ENCODE results near the gene SEPTIN7.

SEPTIN7 gene

GRCh38 chr7:35768346-35768745 is 32.5 kb upstream of the SEPTIN7 start:
- Histone ChIP-seq H3K4me1 (ENCODE audit: insufficient read depth, low read length) (no peaks in the 10 kb centered on the region), H3K27ac (ENCODE audit: low read length) (no peak overlapping the region), H3K36me3 (ENCODE audit: insufficient read depth, low read depth, low read length) (no peaks in the 10 kb centered on the region), H3K9me3 (ENCODE audit: insufficient read depth, low read depth, low read length) (no peaks in the 10 kb centered on the region), H3K9ac (ENCODE audit: low read depth, low read length) (no peak overlapping the region), H3K27me3 (ENCODE audit: insufficient read depth, low read length) (no peaks in the 10 kb centered on the region), H3K4me3 (ENCODE audit: low read length) (no peak overlapping the region)

- H3K4me3 ChIP-seq (ENCODE audit: low read length) = no peak overlapping the region
- H3K27ac ChIP-seq (ENCODE audit: low read length) = no peak overlapping the region
- H3K27me3 ChIP-seq (ENCODE audit: insufficient read depth, low read length) = no peaks in the 10 kb centered on the region
- H3K9me3 ChIP-seq (ENCODE audit: insufficient read depth, low read depth, low read length) = no peaks in the 10 kb centered on the region
- no peaks in the 10 kb centered on the region for H3K36me3 ChIP-seq (ENCODE audit: insufficient read depth, low read depth, low read length)
- H3K9ac ChIP-seq (ENCODE audit: low read depth, low read length) = no peak overlapping the region
- H3K4me1 ChIP-seq (ENCODE audit: insufficient read depth, low read length) = no peaks in the 10 kb centered on the region
These were observed 29.1 kb upstream of the SEPTIN7 start for GRCh38 chr7:35771776-35772175.

GRCh38 chr7:35773994-35774393 is 26.9 kb upstream of the SEPTIN7 start:
- Histone ChIP-seq H3K27me3 (ENCODE audit: insufficient read depth, low read length) (no peaks in the 10 kb centered on the region), H3K36me3 (ENCODE audit: insufficient read depth, low read depth, low read length) (no peaks in the 10 kb centered on the region), H3K4me1 (ENCODE audit: insufficient read depth, low read length) (no peaks in the 10 kb centered on the region), H3K9ac (ENCODE audit: low read depth, low read length) (no peak overlapping the region), H3K27ac (ENCODE audit: low read length) (no peak overlapping the region), H3K9me3 (ENCODE audit: insufficient read depth, low read depth, low read length) (no peaks in the 10 kb centered on the region), H3K4me3 (ENCODE audit: low read length) (no peak overlapping the region)

GRCh38 chr7:35776686-35777085 is 24.2 kb upstream of the SEPTIN7 start:
- Histone ChIP-seq H3K9me3 (ENCODE audit: insufficient read depth, low read depth, low read length) (no peaks in the 10 kb centered on the region), H3K27ac (ENCODE audit: low read length) (no peak overlapping the region), H3K4me3 (ENCODE audit: low read length) (no peak overlapping the region), H3K4me1 (ENCODE audit: insufficient read depth, low read length) (no peaks in the 10 kb centered on the region), H3K36me3 (ENCODE audit: insufficient read depth, low read depth, low read length) (no peaks in the 10 kb centered on the region), H3K27me3 (ENCODE audit: insufficient read depth, low read length) (no peaks in the 10 kb centered on the region), H3K9ac (ENCODE audit: low read depth, low read length) (no peak overlapping the region)

- Histone ChIP-seq H3K36me3 (ENCODE audit: insufficient read depth, low read depth, low read length) (no peaks in the 10 kb centered on the region), H3K4me1 (ENCODE audit: insufficient read depth, low read length) (no peaks in the 10 kb centered on the region), H3K27ac (ENCODE audit: low read length) (no peak overlapping the region), H3K27me3 (ENCODE audit: insufficient read depth, low read length) (no peaks in the 10 kb centered on the region), H3K9ac (ENCODE audit: low read depth, low read length) (no peak overlapping the region), H3K4me3 (ENCODE audit: low read length) (no peak overlapping the region), H3K9me3 (ENCODE audit: insufficient read depth, low read depth, low read length) (no peaks in the 10 kb centered on the region)
These were observed 23.7 kb upstream of the SEPTIN7 start for GRCh38 chr7:35777121-35777520.

- no peak overlapping the region for H3K4me3 ChIP-seq (ENCODE audit: low read length)
- no peak overlapping the region for H3K27ac ChIP-seq (ENCODE audit: low read length)
- H3K36me3 ChIP-seq (ENCODE audit: insufficient read depth, low read depth, low read length) = no peaks in the 10 kb centered on the region
- no peaks in the 10 kb centered on the region for H3K4me1 ChIP-seq (ENCODE audit: insufficient read depth, low read length)
- H3K27me3 ChIP-seq (ENCODE audit: insufficient read depth, low read length) = no peaks in the 10 kb centered on the region
- H3K9me3 ChIP-seq (ENCODE audit: insufficient read depth, low read depth, low read length) = no peaks in the 10 kb centered on the region
- H3K9ac ChIP-seq (ENCODE audit: low read depth, low read length) = no peak overlapping the region
These were observed 20.8 kb upstream of the SEPTIN7 start for GRCh38 chr7:35780070-35780469.

- no peak overlapping the region for H3K4me3 ChIP-seq (ENCODE audit: low read length)
- no peaks in the 10 kb centered on the region for H3K27me3 ChIP-seq (ENCODE audit: insufficient read depth, low read length)
- no peaks in the 10 kb centered on the region for H3K9me3 ChIP-seq (ENCODE audit: insufficient read depth, low read depth, low read length)
- no peaks in the 10 kb centered on the region for H3K36me3 ChIP-seq (ENCODE audit: insufficient read depth, low read depth, low read length)
- no peak overlapping the region for H3K27ac ChIP-seq (ENCODE audit: low read length)
- no peaks in the 10 kb centered on the region for H3K4me1 ChIP-seq (ENCODE audit: insufficient read depth, low read length)
- H3K9ac ChIP-seq (ENCODE audit: low read depth, low read length) = no peak overlapping the region
These were observed 19.6 kb upstream of the SEPTIN7 start for GRCh38 chr7:35781200-35781701.

GRCh38 chr7:35781767-35782515 is 18.9 kb upstream of the SEPTIN7 start:
- no peak overlapping the region for H3K27ac ChIP-seq (ENCODE audit: low read length)
- H3K27me3 ChIP-seq (ENCODE audit: insufficient read depth, low read length) = no peaks in the 10 kb centered on the region
- no peak overlapping the region for H3K4me3 ChIP-seq (ENCODE audit: low read length)
- no peaks in the 10 kb centered on the region for H3K36me3 ChIP-seq (ENCODE audit: insufficient read depth, low read depth, low read length)
- H3K9ac ChIP-seq (ENCODE audit: low read depth, low read length) = no peak overlapping the region
- no peaks in the 10 kb centered on the region for H3K4me1 ChIP-seq (ENCODE audit: insufficient read depth, low read length)
- no peaks in the 10 kb centered on the region for H3K9me3 ChIP-seq (ENCODE audit: insufficient read depth, low read depth, low read length)

GRCh38 chr7:35784332-35784731 is 16.5 kb upstream of the SEPTIN7 start:
- Histone ChIP-seq H3K9ac (ENCODE audit: low read depth, low read length) (no peak overlapping the region), H3K27ac (ENCODE audit: low read length) (no peak overlapping the region), H3K36me3 (ENCODE audit: insufficient read depth, low read depth, low read length) (no peaks in the 10 kb centered on the region), H3K9me3 (ENCODE audit: insufficient read depth, low read depth, low read length) (no peaks in the 10 kb centered on the region), H3K27me3 (ENCODE audit: insufficient read depth, low read length) (no peaks in the 10 kb centered on the region), H3K4me3 (ENCODE audit: low read length) (no peak overlapping the region), H3K4me1 (ENCODE audit: insufficient read depth, low read length) (no peaks in the 10 kb centered on the region)

GRCh38 chr7:35785250-35785649 is 15.6 kb upstream of the SEPTIN7 start:
- Histone ChIP-seq H3K36me3 (ENCODE audit: insufficient read depth, low read depth, low read length) (no peaks in the 10 kb centered on the region), H3K27ac (ENCODE audit: low read length) (no peak overlapping the region), H3K4me3 (ENCODE audit: low read length) (no peak overlapping the region), H3K9ac (ENCODE audit: low read depth, low read length) (no peak overlapping the region), H3K27me3 (ENCODE audit: insufficient read depth, low read length) (no peaks in the 10 kb centered on the region), H3K4me1 (ENCODE audit: insufficient read depth, low read length) (no peaks in the 10 kb centered on the region), H3K9me3 (ENCODE audit: insufficient read depth, low read depth, low read length) (no peaks in the 10 kb centered on the region)

GRCh38 chr7:35787925-35788324 is 12.9 kb upstream of the SEPTIN7 start:
- no peaks in the 10 kb centered on the region for H3K4me1 ChIP-seq (ENCODE audit: insufficient read depth, low read length)
- H3K4me3 ChIP-seq (ENCODE audit: low read length) = no peak overlapping the region
- no peaks in the 10 kb centered on the region for H3K36me3 ChIP-seq (ENCODE audit: insufficient read depth, low read depth, low read length)
- H3K27ac ChIP-seq (ENCODE audit: low read length) = no peak overlapping the region
- no peaks in the 10 kb centered on the region for H3K9me3 ChIP-seq (ENCODE audit: insufficient read depth, low read depth, low read length)
- H3K27me3 ChIP-seq (ENCODE audit: insufficient read depth, low read length) = no peaks in the 10 kb centered on the region
- no peak overlapping the region for H3K9ac ChIP-seq (ENCODE audit: low read depth, low read length)

GRCh38 chr7:35792472-35792871 is 8.4 kb upstream of the SEPTIN7 start:
- Histone ChIP-seq H3K4me1 (ENCODE audit: insufficient read depth, low read length) (no peaks in the 10 kb centered on the region), H3K9me3 (ENCODE audit: insufficient read depth, low read depth, low read length) (no peaks in the 10 kb centered on the region), H3K4me3 (ENCODE audit: low read length) (no peak overlapping the region), H3K27me3 (ENCODE audit: insufficient read depth, low read length) (no peaks in the 10 kb centered on the region), H3K27ac (ENCODE audit: low read length) (no peak overlapping the region), H3K36me3 (ENCODE audit: insufficient read depth, low read depth, low read length) (no peaks in the 10 kb centered on the region), H3K9ac (ENCODE audit: low read depth, low read length) (no peak overlapping the region)
